Measurements from ENCODE around the gene FZD10. TPM values are rescaled to one million over a fixed set of nuclear protein-coding genes. Genes with fewer than 3 reads are reported as not detected.

FZD10 gene
- total and polyA plus RNA-seq, 2 of the 4 experiments (the other 2 are of a cell fraction): not detected

DNA sequence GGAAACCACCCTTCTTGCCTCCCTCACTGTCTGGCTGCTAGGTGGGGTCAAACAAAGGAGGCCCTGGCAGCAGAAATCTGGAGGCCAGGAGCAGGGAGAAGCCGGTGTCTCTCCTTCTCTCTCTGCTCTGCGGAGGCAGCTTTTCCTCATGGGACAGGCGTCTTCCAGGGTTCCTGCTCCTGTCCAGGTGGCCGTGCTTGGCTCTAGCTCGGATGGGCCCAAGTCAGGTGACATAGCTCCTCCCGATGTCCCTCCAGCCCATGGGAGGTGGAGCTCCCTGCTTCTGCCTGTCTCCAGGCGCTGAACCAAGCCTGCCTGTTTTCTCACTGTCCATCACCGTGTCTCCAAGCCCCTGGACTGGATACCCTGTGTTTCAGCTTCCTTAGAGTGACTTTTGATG lies 30.5 kb upstream of the FZD10 start:
- TF ChIP-seq, protein P1, sequence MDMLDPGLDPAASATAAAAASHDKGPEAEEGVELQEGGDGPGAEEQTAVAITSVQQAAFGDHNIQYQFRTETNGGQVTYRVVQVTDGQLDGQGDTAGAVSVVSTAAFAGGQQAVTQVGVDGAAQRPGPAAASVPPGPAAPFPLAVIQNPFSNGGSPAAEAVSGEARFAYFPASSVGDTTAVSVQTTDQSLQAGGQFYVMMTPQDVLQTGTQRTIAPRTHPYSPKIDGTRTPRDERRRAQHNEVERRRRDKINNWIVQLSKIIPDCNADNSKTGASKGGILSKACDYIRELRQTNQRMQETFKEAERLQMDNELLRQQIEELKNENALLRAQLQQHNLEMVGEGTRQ (IDR thresholded peaks at IDR 0.05; ENCODE audit: low read depth, low read length): no peak
- TF ChIP-seq BHLHE40 (IDR thresholded peaks at IDR 0.05; ENCODE audit: low read depth, low read length): no peak
- no peak for TF ChIP-seq RFX5 (IDR thresholded peaks at IDR 0.05; ENCODE audit: low read depth, low read length)
- TF ChIP-seq, protein P2, sequence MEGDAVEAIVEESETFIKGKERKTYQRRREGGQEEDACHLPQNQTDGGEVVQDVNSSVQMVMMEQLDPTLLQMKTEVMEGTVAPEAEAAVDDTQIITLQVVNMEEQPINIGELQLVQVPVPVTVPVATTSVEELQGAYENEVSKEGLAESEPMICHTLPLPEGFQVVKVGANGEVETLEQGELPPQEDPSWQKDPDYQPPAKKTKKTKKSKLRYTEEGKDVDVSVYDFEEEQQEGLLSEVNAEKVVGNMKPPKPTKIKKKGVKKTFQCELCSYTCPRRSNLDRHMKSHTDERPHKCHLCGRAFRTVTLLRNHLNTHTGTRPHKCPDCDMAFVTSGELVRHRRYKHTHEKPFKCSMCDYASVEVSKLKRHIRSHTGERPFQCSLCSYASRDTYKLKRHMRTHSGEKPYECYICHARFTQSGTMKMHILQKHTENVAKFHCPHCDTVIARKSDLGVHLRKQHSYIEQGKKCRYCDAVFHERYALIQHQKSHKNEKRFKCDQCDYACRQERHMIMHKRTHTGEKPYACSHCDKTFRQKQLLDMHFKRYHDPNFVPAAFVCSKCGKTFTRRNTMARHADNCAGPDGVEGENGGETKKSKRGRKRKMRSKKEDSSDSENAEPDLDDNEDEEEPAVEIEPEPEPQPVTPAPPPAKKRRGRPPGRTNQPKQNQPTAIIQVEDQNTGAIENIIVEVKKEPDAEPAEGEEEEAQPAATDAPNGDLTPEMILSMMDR (conservative IDR thresholded peaks at IDR 0.05; ENCODE audit: low read depth, low read length): no peak
- no peak for TF ChIP-seq CHD1 (IDR thresholded peaks at IDR 0.05; ENCODE audit: low read depth, low read length)
- TF ChIP-seq FOS (IDR thresholded peaks at IDR 0.05; ENCODE audit: low read depth, low read length): no peak
- TF ChIP-seq MAFK (IDR thresholded peaks at IDR 0.05; ENCODE audit: low read depth, low read length): no peak
- TF ChIP-seq CEBPB (IDR thresholded peaks at IDR 0.05; ENCODE audit: low read depth, low read length): no peak
- TF ChIP-seq RAD21 (IDR thresholded peaks at IDR 0.05; ENCODE audit: low read length): no peak
- TF ChIP-seq NFE2L2 (IDR thresholded peaks at IDR 0.05; ENCODE audit: low read depth, low read length): no peak
- no peak for TF ChIP-seq MXI1 (IDR thresholded peaks at IDR 0.05; ENCODE audit: borderline replicate concordance, low read depth, low read length)
- TF ChIP-seq, protein P3, sequence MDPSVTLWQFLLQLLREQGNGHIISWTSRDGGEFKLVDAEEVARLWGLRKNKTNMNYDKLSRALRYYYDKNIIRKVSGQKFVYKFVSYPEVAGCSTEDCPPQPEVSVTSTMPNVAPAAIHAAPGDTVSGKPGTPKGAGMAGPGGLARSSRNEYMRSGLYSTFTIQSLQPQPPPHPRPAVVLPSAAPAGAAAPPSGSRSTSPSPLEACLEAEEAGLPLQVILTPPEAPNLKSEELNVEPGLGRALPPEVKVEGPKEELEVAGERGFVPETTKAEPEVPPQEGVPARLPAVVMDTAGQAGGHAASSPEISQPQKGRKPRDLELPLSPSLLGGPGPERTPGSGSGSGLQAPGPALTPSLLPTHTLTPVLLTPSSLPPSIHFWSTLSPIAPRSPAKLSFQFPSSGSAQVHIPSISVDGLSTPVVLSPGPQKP (IDR thresholded peaks at IDR 0.05; ENCODE audit: borderline replicate concordance, low read depth, low read length): no peak
- TF ChIP-seq POLR2A (IDR thresholded peaks at IDR 0.05; ENCODE audit: low read depth, low read length): no peak
- TF ChIP-seq MAZ (IDR thresholded peaks at IDR 0.05; ENCODE audit: borderline replicate concordance, low read depth, low read length): no peak
- in situ Hi-C loops (cut with MboI; ENCODE audit: low sequenced_read_pairs): no loop called here

More for the DNA sequence above, 30.5 kb upstream of the FZD10 start:
- H2BK20ac ChIP-seq (ENCODE audit: low read depth, low read length): no peak overlapping the region
- dilution Hi-C loops (cut with HindIII; ENCODE audit: low sequenced_read_pairs, unreplicated experiment): no loop called here
- no peak overlapping the region for H3K4ac ChIP-seq (ENCODE audit: low read depth, low read length)
- no peak overlapping the region for H2BK5ac ChIP-seq (ENCODE audit: low read depth, low read length, poor library complexity, severe bottlenecking)
- H4K91ac ChIP-seq (ENCODE audit: insufficient read depth, low read depth, low read length): no peak overlapping the region
- H2BK120ac ChIP-seq (ENCODE audit: low read depth, low read length): no peak overlapping the region
- H3K56ac ChIP-seq (ENCODE audit: extremely low read depth, insufficient read depth, low read length): no peak overlapping the region
- CTCF ChIA-PET: no interaction called here
- H3K27ac ChIP-seq (ENCODE audit: insufficient read depth, low read length): no peak overlapping the region
- no peaks in the 10 kb centered on the region for H3K4me1 ChIP-seq (ENCODE audit: control insufficient read depth, insufficient read depth, low read length)
- no peak overlapping the region for H4K8ac ChIP-seq (ENCODE audit: low read depth in 2 of 2, low read length in 2 of 2)
- H3K4me2 ChIP-seq (ENCODE audit: low read depth, low read length): no peak overlapping the region
- no peaks in the 10 kb centered on the region for H3K36me3 ChIP-seq (ENCODE audit: control insufficient read depth, insufficient read depth, low read length)
- WGBS, 2 experiments (ENCODE audit: extremely low coverage in 2 of 2, insufficient read length in 1 of 2): 20% methylated on average over 1 of the region's 8 CpGs; no CpG with 5 or more reads in 1 of the 2 experiments
- POLR2A ChIA-PET (ENCODE audit: unreplicated experiment): no interaction called here
- no peaks in the 10 kb centered on the region for H3K27me3 ChIP-seq (ENCODE audit: control insufficient read depth, insufficient read depth, low read length)
- H2BK15ac ChIP-seq (ENCODE audit: low read depth, low read length): no peak overlapping the region
- H3K23ac ChIP-seq (ENCODE audit: low read depth, low read length): no peak overlapping the region
- intact Hi-C loops (cut with micrococcal nuclease): no loop called here
- no peak overlapping the region for H2AK9ac ChIP-seq (replicated peaks; ENCODE audit: low read depth, low read length, poor library complexity)
- H3K18ac ChIP-seq (ENCODE audit: low read depth, low read length): no peak overlapping the region
- no peak overlapping the region for H3K14ac ChIP-seq (replicated peaks; ENCODE audit: low read depth, low read length)
- DNase-seq (no peak), ATAC-seq (ENCODE audit: low read depth) (no peak)
- no peak overlapping the region for H2AK5ac ChIP-seq (ENCODE audit: low read depth, low read length)
- no peak overlapping the region for H4K5ac ChIP-seq (ENCODE audit: low read depth, low read length)
- H3K9me1 ChIP-seq (ENCODE audit: insufficient read depth, low read length): no peaks in the 10 kb centered on the region
- no peak overlapping the region for H2AFZ ChIP-seq (replicated peaks; ENCODE audit: low read length, poor library complexity)
- H3K79me1 ChIP-seq (ENCODE audit: low read depth in 1 of 2, low read length in 2 of 2): no peaks in the 10 kb centered on the region
- H4K20me1 ChIP-seq (ENCODE audit: insufficient read depth, low read length): no peaks in the 10 kb centered on the region
- peaks cover 62% of the 10 kb centered on the region for H3K9me3 ChIP-seq (ENCODE audit: control insufficient read depth, insufficient read depth, low read length)
- BruUV-seq (replicated peaks): no TSS peak
- no peak overlapping the region for H3K4me3 ChIP-seq (ENCODE audit: insufficient read depth, low read depth, low read length)
- no peak overlapping the region for H3K9ac ChIP-seq (ENCODE audit: low read depth, low read length)

All from IMR-90 (cell line).